HepG2 (cell line): ENCODE results near the gene HCRTR1. TPM values are rescaled to one million over a fixed set of nuclear protein-coding genes. Genes with fewer than 3 reads are reported as not detected.

Source experiments
- ATF7 ChIP-seq, 2 experiments: fragments of 450-650 bp in 1 of 2; sonication (generic) in 1 of 2; formaldehyde crosslinking in 1 of 2; IDR thresholded peaks; 2 replicates each; pipeline versions ENCODE4 v1.4.0 to v1.6.1; 2016 to 2020; ENCODE audit warnings: antibody characterized with exemption in 1 of 2, mild to moderate bottlenecking in 1 of 2, missing genetic modification reagents in 1 of 2
- BHLHE40 ChIP-seq: IDR thresholded peaks from 2 replicates; pipeline ENCODE4 v1.6.1; 2011; ENCODE audit warnings: low read length, improper control_type of control experiment
- FOXO1 ChIP-seq: sonication (generic); formaldehyde crosslinking; IDR thresholded peaks from 2 replicates; pipeline ENCODE4 v1.4.0; 2020; ENCODE audit warnings: missing genetic modification reagents
- HMGA1 ChIP-seq: sonication (generic); formaldehyde crosslinking; conservative IDR thresholded peaks from 2 replicates; pipeline ENCODE4 v1.4.0; 2020; ENCODE audit warnings: missing genetic modification reagents
- HNRNPL ChIP-seq: fragments of 200-400 bp; formaldehyde crosslinking; IDR thresholded peaks from 2 replicates; pipeline ENCODE4 v1.6.1; 2017; ENCODE audit warnings: mild to moderate bottlenecking, low read depth, low read length
- KAT7 ChIP-seq: IDR thresholded peaks from 2 replicates; pipeline ENCODE4 v1.6.1; 2018; ENCODE audit warnings: borderline replicate concordance, missing compliant biosample characterization
- MTF2 ChIP-seq: sonication (generic); formaldehyde crosslinking; IDR thresholded peaks from 2 replicates; pipeline ENCODE4 v1.5.0; 2020; ENCODE audit warnings: missing genetic modification reagents, borderline replicate concordance
- POLR2G ChIP-seq: fragments of 200-400 bp; formaldehyde crosslinking; IDR thresholded peaks from 2 replicates; pipeline ENCODE4 v1.6.1; 2018; ENCODE audit warnings: mild to moderate bottlenecking, low read depth, low read length, moderate library complexity
- SALL1 ChIP-seq: sonication (generic); formaldehyde crosslinking; IDR thresholded peaks from 2 replicates; pipeline ENCODE4 v1.8.0; 2022; ENCODE audit warnings: mild to moderate bottlenecking, missing genetic modification reagents
- SP140L ChIP-seq: sonication (generic); formaldehyde crosslinking; IDR thresholded peaks from 2 replicates; pipeline ENCODE4 v1.4.0; 2020; ENCODE audit warnings: missing genetic modification reagents, borderline replicate concordance
- TBX3 ChIP-seq: fragments of 450-650 bp; IDR thresholded peaks from 2 replicates; pipeline ENCODE4 v1.6.1; 2017; ENCODE audit warnings: antibody characterized with exemption, mild to moderate bottlenecking, inconsistent platforms, borderline replicate concordance
- ZBTB21 ChIP-seq: sonication (generic); formaldehyde crosslinking; IDR thresholded peaks from 2 replicates; pipeline ENCODE4 v1.4.0; 2020; ENCODE audit warnings: missing genetic modification reagents
- ZFP36L2 ChIP-seq: sonication (generic); formaldehyde crosslinking; IDR thresholded peaks from 2 replicates; pipeline ENCODE4 v1.4.0; 2020; ENCODE audit warnings: missing genetic modification reagents
- ZFP41 ChIP-seq: sonication (generic); formaldehyde crosslinking; IDR thresholded peaks from 2 replicates; pipeline ENCODE4 v1.4.0; 2020; ENCODE audit warnings: mild to moderate bottlenecking, missing genetic modification reagents, borderline replicate concordance
- ZIK1 ChIP-seq: sonication (generic); formaldehyde crosslinking; IDR thresholded peaks from 2 replicates; pipeline ENCODE4 v1.5.0; 2020; ENCODE audit warnings: mild to moderate bottlenecking, low read depth, missing genetic modification reagents, borderline replicate concordance
- ZNF34 ChIP-seq: sonication (generic); formaldehyde crosslinking; IDR thresholded peaks from 2 replicates; pipeline ENCODE4 v1.4.0; 2020; ENCODE audit warnings: mild to moderate bottlenecking, missing genetic modification reagents, borderline replicate concordance
- ZNF563 ChIP-seq: sonication (generic); formaldehyde crosslinking; IDR thresholded peaks from 2 replicates; pipeline ENCODE4 v1.8.0; 2022; ENCODE audit warnings: mild to moderate bottlenecking, moderate library complexity, missing genetic modification reagents
- ZNF674 ChIP-seq: sonication (generic); formaldehyde crosslinking; IDR thresholded peaks from 2 replicates; pipeline ENCODE4 v1.5.0; 2020; ENCODE audit warnings: low read depth, mild to moderate bottlenecking, missing genetic modification reagents
- polyA plus RNA-seq, 8 experiments: library from polyadenylated mRNA; depleted of rRNA in 3 of 8; stranded (reverse) in 7 of 8; unstranded in 1 of 8; fragments of >200 nt; fragmentation: Illumina TruSeq in 4 of 8; extraction: Trizol in 4 of 8; gene quantifications; 2 replicates each; pipeline versions ENCODE4 v1.2.1 to v1.2.3, GENCODE V29; 2011 to 2016; ENCODE audit warnings: low read depth in 4 of 8, missing spikeins in 1 of 8, mixed read lengths in 1 of 8; ENCODE audit not compliant: insufficient read depth in 1 of 8
- total RNA-seq, 5 experiments: library from RNA; depleted of rRNA; stranded (reverse); fragments of >200 nt; fragmentation: Illumina TruSeq; extraction: Trizol; gene quantifications; 2 replicates each; pipeline ENCODE4 v1.2.3, GENCODE V29; 2016; ENCODE audit warnings: low read depth in 1 of 5
- TF ChIP-seq, protein P1 (sequence below): sonication (generic); formaldehyde crosslinking; IDR thresholded peaks from 2 replicates; pipeline ENCODE4 v1.5.1; 2020; ENCODE audit warnings: missing genetic modification reagents, mild to moderate bottlenecking, borderline replicate concordance
- TF ChIP-seq, protein P2 (sequence below): sonication (generic); formaldehyde crosslinking; conservative IDR thresholded peaks from 2 replicates; pipeline ENCODE4 v1.4.0; 2020; ENCODE audit warnings: missing genetic modification reagents
- TF ChIP-seq, protein P3 (sequence below): sonication (generic); formaldehyde crosslinking; IDR thresholded peaks from 2 replicates; pipeline ENCODE4 v1.4.0; 2020; ENCODE audit warnings: low read depth, missing genetic modification reagents

The HCRTR1 gene
- total and polyA plus RNA-seq, 2 of the 13 experiments (the other 11 are each of a cell fraction or from before 2014, with no cell fraction given) = not detected

DNA sequence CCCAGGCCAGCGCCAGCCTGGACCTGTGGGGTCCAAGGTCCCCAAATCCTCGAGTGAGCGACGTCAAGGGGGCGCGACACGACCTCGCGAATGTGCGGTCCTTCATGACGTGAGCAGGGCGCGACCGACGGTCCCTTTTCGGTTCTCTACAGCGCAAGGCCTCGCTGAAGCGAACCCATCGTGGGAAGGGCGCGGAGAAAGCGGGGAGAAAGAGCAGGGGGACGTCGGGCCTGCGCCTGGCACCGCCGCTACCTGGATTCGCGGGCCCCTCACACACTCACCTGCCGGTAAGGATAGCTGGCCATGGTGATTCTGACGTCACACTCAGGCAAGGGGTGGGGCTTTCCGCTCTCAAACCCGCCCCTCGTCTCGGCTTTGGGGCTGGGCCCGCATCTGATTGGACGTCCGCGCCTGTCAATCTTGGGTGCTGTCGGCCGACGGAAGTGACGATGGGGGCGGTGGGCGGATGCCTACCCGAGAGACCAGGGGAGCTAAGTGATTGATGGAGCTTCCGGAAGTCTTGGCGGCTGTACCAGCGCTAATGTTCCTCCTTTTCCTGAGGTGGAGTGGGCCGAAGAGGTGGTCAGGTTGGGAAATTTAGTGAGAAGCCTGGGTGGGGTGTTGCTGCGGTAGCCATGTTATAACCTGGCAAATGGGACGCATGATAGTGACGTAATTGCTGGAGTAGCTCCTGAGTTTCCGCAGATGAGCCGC, 27.2 kb downstream of the HCRTR1 start, which contains the start of gene PEF1 (continued):
- TF ChIP-seq ZNF674 (CRISPR knock-in tag) (no peak), SALL1 (CRISPR knock-in tag) (peak; percentile 86), ATF7 (IDR thresholded peaks at IDR 0.05) (peak; percentile 93), ATF7 (CRISPR knock-in tag; IDR thresholded peaks at IDR 0.05) (peak; percentile 89; the same call in 1 of the 2 replicates), POLR2G (peak; percentile 72), ZIK1 (CRISPR knock-in tag) (peak; percentile 91), ZBTB21 (CRISPR knock-in tag) (peak; percentile 100), MTF2 (CRISPR knock-in tag) (peak; percentile 65; the same call in 1 of the 2 replicates), ZFP36L2 (CRISPR knock-in tag) (no peak), HMGA1 (CRISPR knock-in tag) (no peak), HNRNPL (no peak), SP140L (CRISPR knock-in tag) (peak; percentile 3; the same call in 1 of the 2 replicates), KAT7 (CRISPR knock-in tag) (0 out of 2 replicates have a peak, but pooled peaks have one; percentile 58), ZNF34 (CRISPR knock-in tag) (0 out of 2 replicates have a peak, but pooled peaks have one; percentile 75), FOXO1 (CRISPR knock-in tag) (peak; percentile 39; the same call in 1 of the 2 replicates), ZNF563 (CRISPR knock-in tag) (peak; percentile 69; the same call in 1 of the 2 replicates), ZFP41 (no peak), BHLHE40 (no peak), TBX3 (no peak)
- TF ChIP-seq, protein P1, sequence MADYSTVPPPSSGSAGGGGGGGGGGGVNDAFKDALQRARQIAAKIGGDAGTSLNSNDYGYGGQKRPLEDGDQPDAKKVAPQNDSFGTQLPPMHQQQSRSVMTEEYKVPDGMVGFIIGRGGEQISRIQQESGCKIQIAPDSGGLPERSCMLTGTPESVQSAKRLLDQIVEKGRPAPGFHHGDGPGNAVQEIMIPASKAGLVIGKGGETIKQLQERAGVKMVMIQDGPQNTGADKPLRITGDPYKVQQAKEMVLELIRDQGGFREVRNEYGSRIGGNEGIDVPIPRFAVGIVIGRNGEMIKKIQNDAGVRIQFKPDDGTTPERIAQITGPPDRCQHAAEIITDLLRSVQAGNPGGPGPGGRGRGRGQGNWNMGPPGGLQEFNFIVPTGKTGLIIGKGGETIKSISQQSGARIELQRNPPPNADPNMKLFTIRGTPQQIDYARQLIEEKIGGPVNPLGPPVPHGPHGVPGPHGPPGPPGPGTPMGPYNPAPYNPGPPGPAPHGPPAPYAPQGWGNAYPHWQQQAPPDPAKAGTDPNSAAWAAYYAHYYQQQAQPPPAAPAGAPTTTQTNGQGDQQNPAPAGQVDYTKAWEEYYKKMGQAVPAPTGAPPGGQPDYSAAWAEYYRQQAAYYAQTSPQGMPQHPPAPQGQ (CRISPR knock-in tag) = 0 out of 2 replicates have a peak, but pooled peaks have one; percentile 46
- TF ChIP-seq, protein P2, sequence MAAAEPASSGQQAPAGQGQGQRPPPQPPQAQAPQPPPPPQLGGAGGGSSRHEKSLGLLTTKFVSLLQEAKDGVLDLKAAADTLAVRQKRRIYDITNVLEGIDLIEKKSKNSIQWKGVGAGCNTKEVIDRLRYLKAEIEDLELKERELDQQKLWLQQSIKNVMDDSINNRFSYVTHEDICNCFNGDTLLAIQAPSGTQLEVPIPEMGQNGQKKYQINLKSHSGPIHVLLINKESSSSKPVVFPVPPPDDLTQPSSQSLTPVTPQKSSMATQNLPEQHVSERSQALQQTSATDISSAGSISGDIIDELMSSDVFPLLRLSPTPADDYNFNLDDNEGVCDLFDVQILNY (CRISPR knock-in tag) = no peak
- TF ChIP-seq, protein P3, sequence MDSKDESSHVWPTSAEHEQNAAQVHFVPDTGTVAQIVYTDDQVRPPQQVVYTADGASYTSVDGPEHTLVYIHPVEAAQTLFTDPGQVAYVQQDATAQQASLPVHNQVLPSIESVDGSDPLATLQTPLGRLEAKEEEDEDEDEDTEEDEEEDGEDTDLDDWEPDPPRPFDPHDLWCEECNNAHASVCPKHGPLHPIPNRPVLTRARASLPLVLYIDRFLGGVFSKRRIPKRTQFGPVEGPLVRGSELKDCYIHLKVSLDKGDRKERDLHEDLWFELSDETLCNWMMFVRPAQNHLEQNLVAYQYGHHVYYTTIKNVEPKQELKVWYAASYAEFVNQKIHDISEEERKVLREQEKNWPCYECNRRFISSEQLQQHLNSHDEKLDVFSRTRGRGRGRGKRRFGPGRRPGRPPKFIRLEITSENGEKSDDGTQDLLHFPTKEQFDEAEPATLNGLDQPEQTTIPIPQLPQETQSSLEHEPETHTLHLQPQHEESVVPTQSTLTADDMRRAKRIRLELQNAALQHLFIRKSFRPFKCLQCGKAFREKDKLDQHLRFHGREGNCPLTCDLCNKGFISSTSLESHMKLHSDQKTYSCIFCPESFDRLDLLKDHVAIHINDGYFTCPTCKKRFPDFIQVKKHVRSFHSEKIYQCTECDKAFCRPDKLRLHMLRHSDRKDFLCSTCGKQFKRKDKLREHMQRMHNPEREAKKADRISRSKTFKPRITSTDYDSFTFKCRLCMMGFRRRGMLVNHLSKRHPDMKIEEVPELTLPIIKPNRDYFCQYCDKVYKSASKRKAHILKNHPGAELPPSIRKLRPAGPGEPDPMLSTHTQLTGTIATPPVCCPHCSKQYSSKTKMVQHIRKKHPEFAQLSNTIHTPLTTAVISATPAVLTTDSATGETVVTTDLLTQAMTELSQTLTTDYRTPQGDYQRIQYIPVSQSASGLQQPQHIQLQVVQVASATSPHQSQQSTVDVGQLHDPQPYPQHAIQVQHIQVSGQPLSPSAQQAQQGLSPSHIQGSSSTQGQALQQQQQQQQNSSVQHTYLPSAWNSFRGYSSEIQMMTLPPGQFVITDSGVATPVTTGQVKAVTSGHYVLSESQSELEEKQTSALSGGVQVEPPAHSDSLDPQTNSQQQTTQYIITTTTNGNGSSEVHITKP = no peak
